H1 (cell line): Measurements from ENCODE around the gene GPC6. TPM values are rescaled to one million over a fixed set of nuclear protein-coding genes. Genes with fewer than 3 reads are reported as not detected.

Source experiments
- CTCF ChIA-PET: fragments of 300-600 bp; sonication (Branson Sonifier 250); formaldehyde crosslinking; loops from one replicate; lab custom pipeline; 2021; ENCODE audit not compliant: partially characterized antibody; lab: Charles Lee
- POLR2A ChIA-PET: fragments of 300-600 bp; sonication (Branson Sonifier 250); formaldehyde crosslinking; loops from one replicate; lab custom pipeline; 2021; ENCODE audit warnings: inconsistent platforms; ENCODE audit not compliant: partially characterized antibody; lab: Charles Lee
- DNase-seq, 2 experiments: peaks; one replicate each; pipeline versions ENCODE4 v3.0.0 to v3.0.0-alpha.2; 2010 to 2022; ENCODE audit warnings: low spot score in 2 of 2, low read depth in 1 of 2, mixed read lengths in 1 of 2
- FAIRE-seq: peaks from 2 replicates; lab custom pipeline; 2011; peaks lifted over from hg19 to GRCh38; lab: Jason Lieb, UNC
- H2AFZ ChIP-seq: 2 replicates; pipeline ENCODE4 v1.8.1; 2012; ENCODE audit warnings: low read length, inconsistent platforms
- H2AK5ac ChIP-seq: 2 replicates; pipeline ENCODE4 v1.6.1; 2013; ENCODE audit warnings: low read depth, low read length
- H2BK120ac ChIP-seq: replicated peaks from 2 replicates; pipeline ENCODE3; 2013; ENCODE audit warnings: low read depth, low read length, inconsistent platforms
- H2BK12ac ChIP-seq: 2 replicates; pipeline ENCODE4 v1.6.1; 2013; ENCODE audit warnings: low read depth, low read length
- H2BK15ac ChIP-seq: 2 replicates; pipeline ENCODE4 v1.6.1; 2013; ENCODE audit warnings: low read length
- H2BK20ac ChIP-seq: 2 replicates; pipeline ENCODE4 v1.6.1; 2013; ENCODE audit warnings: low read length
- H2BK5ac ChIP-seq: 2 replicates; pipeline ENCODE4 v1.6.1; 2013; ENCODE audit warnings: low read depth, low read length
- H3K14ac ChIP-seq: 2 replicates; pipeline ENCODE4 v1.6.1; 2013; ENCODE audit warnings: inconsistent platforms; ENCODE audit not compliant: insufficient read length
- H3K18ac ChIP-seq: 2 replicates; pipeline ENCODE4 v1.6.1; 2013; ENCODE audit warnings: low read length; ENCODE audit errors: extremely low read depth
- H3K23ac ChIP-seq: 2 replicates; pipeline ENCODE4 v1.6.1; 2013; ENCODE audit warnings: inconsistent platforms; ENCODE audit not compliant: insufficient read length
- H3K23me2 ChIP-seq: 2 replicates; pipeline ENCODE4 v1.6.1; 2013; ENCODE audit warnings: low read depth, low read length
- H3K27ac ChIP-seq: 2 replicates; pipeline ENCODE4 v1.6.1; 2011; ENCODE audit warnings: low read depth, low read length, inconsistent platforms
- H3K27me3 ChIP-seq, 4 experiments: replicated peaks in 1 of 4; 1 replicate in 1 of 4; 2 replicates in 3 of 4; pipeline versions ENCODE4 v1.6.1 to v1.8.1; 2011 to 2013; ENCODE audit warnings: low read length in 3 of 4, mild to moderate bottlenecking in 3 of 4, inconsistent platforms in 2 of 4, mixed read lengths in 2 of 4, moderate library complexity in 1 of 4; ENCODE audit not compliant: control insufficient read depth in 3 of 4, insufficient read depth in 3 of 4; ENCODE audit errors: extremely low read depth in 1 of 4
- H3K36me3 ChIP-seq, 4 experiments: 2 replicates each; pipeline versions ENCODE4 v1.6.1 to v1.8.1; 2011 to 2013; ENCODE audit warnings: mild to moderate bottlenecking in 4 of 4, low read length in 3 of 4, moderate library complexity in 2 of 4, control low read depth in 1 of 4, inconsistent platforms in 1 of 4; ENCODE audit not compliant: insufficient read depth in 4 of 4, control insufficient read depth in 2 of 4
- H3K4ac ChIP-seq: replicated peaks from 2 replicates; pipeline ENCODE3; 2013; ENCODE audit warnings: low read length, low read depth, mixed read lengths, inconsistent platforms; ENCODE audit not compliant: insufficient read length
- H3K4me1 ChIP-seq, 4 experiments: replicated peaks in 1 of 4; 1 replicate in 1 of 4; 2 replicates in 3 of 4; pipeline versions ENCODE4 v1.6.1 to v1.8.1; 2011 to 2013; ENCODE audit warnings: low read length in 3 of 4, inconsistent platforms in 2 of 4, mixed read lengths in 1 of 4; ENCODE audit not compliant: insufficient read depth in 4 of 4, control insufficient read depth in 3 of 4
- H3K4me2 ChIP-seq, 2 experiments: 2 replicates each; pipeline versions ENCODE4 v1.6.1 to v1.8.1; 2011 to 2013; ENCODE audit warnings: low read depth in 2 of 2, low read length in 2 of 2, control low read depth in 1 of 2, inconsistent platforms in 1 of 2, mild to moderate bottlenecking in 1 of 2; ENCODE audit not compliant: insufficient read depth in 1 of 2
- H3K4me3 ChIP-seq, 4 experiments: fragments of 200-600, 300-600 bp in 1 of 4; sonication (generic), shearing (Covaris generic), sonication (Bioruptor Twin) in 1 of 4; 2 replicates each; pipeline versions ENCODE4 v1.5.1 to v1.8.1; 2011 to 2016; ENCODE audit warnings: low read length in 4 of 4, low read depth in 3 of 4, control low read depth in 2 of 4, inconsistent platforms in 2 of 4, mild to moderate bottlenecking in 2 of 4, mixed read lengths in 1 of 4, moderate library complexity in 1 of 4; ENCODE audit not compliant: insufficient read depth in 2 of 4; ENCODE audit errors: extremely low read depth in 1 of 4
- H3K56ac ChIP-seq: replicated peaks from 2 replicates; pipeline ENCODE3; 2013; ENCODE audit warnings: low read depth, mild to moderate bottlenecking, mixed read lengths, low read length, inconsistent platforms; ENCODE audit not compliant: insufficient read length
- H3K79me1 ChIP-seq: 2 replicates; pipeline ENCODE4 v1.6.1; 2013; ENCODE audit warnings: low read depth, low read length, control low read depth
- H3K79me2 ChIP-seq, 2 experiments: 2 replicates each; pipeline versions ENCODE4 v1.6.1 to v1.8.1; 2012 to 2013; ENCODE audit warnings: low read length in 2 of 2, mild to moderate bottlenecking in 2 of 2, inconsistent platforms in 1 of 2; ENCODE audit not compliant: insufficient read depth in 2 of 2, control insufficient read depth in 1 of 2
- H3K9ac ChIP-seq, 4 experiments: replicated peaks in 1 of 4; 1 replicate in 1 of 4; 2 replicates in 3 of 4; pipeline versions ENCODE4 v1.6.1 to v1.8.1; 2011 to 2013; ENCODE audit warnings: low read depth in 3 of 4, low read length in 3 of 4, control low read depth in 2 of 4, mild to moderate bottlenecking in 2 of 4, moderate library complexity in 2 of 4, inconsistent platforms in 1 of 4; ENCODE audit errors: extremely low read depth in 1 of 4
- H3K9me3 ChIP-seq, 2 experiments: 2 replicates each; pipeline versions ENCODE4 v1.6.1 to v1.8.1; 2012 to 2013; ENCODE audit warnings: mild to moderate bottlenecking in 2 of 2, moderate library complexity in 2 of 2, control low read depth in 1 of 2, inconsistent platforms in 1 of 2, low read depth in 1 of 2, low read length in 1 of 2, mixed read lengths in 1 of 2; ENCODE audit not compliant: insufficient read depth in 2 of 2
- H4K20me1 ChIP-seq, 2 experiments: replicated peaks in 1 of 2; 2 replicates each; pipeline versions ENCODE3 to v1.8.1; 2011 to 2013; ENCODE audit warnings: inconsistent platforms in 2 of 2, low read length in 2 of 2, mild to moderate bottlenecking in 1 of 2; ENCODE audit not compliant: insufficient read depth in 2 of 2, control insufficient read depth in 1 of 2
- H4K5ac ChIP-seq: 2 replicates; pipeline ENCODE4 v1.6.1; 2013; ENCODE audit warnings: low read length, low read depth, mixed read lengths, inconsistent platforms; ENCODE audit not compliant: insufficient read length
- H4K8ac ChIP-seq: 2 replicates; pipeline ENCODE4 v1.8.0; 2013; ENCODE audit warnings: mild to moderate bottlenecking, moderate library complexity, low read length, inconsistent platforms; ENCODE audit not compliant: insufficient read depth; ENCODE audit errors: extremely low read depth
- H4K91ac ChIP-seq: replicated peaks from 2 replicates; pipeline ENCODE3; 2013; ENCODE audit warnings: low read length, mixed read lengths, inconsistent platforms; ENCODE audit not compliant: insufficient read length
- JUN ChIP-seq: IDR thresholded peaks from 2 replicates; pipeline ENCODE4 v1.6.1; 2011; ENCODE audit warnings: low read depth, mild to moderate bottlenecking, improper control_type of control experiment, low read length
- SP4 ChIP-seq: IDR thresholded peaks from 2 replicates; pipeline ENCODE4 v1.6.1; 2012; ENCODE audit warnings: low read length, inconsistent platforms
- SUZ12 ChIP-seq: fragments of 200-600 bp; sonication (generic); IDR thresholded peaks from 2 replicates; pipeline ENCODE4 v1.6.1; 2012; ENCODE audit warnings: mild to moderate bottlenecking, inconsistent platforms, low read length, moderate library complexity, mixed read lengths
- TBP ChIP-seq: IDR thresholded peaks from 2 replicates; pipeline ENCODE4 v1.6.1; 2011; ENCODE audit warnings: low read depth, low read length, improper control_type of control experiment
- TEAD4 ChIP-seq: IDR thresholded peaks from 2 replicates; pipeline ENCODE4 v1.6.1; 2012; ENCODE audit warnings: low read depth, low read length, inconsistent platforms, mixed read lengths
- ZNF274 ChIP-seq: IDR thresholded peaks from 2 replicates; pipeline ENCODE4 v1.7.0; 2012; ENCODE audit warnings: low read length, borderline replicate concordance; ENCODE audit errors: extremely low read depth
- WGBS, 2 experiments: shearing (Covaris generic) in 1 of 2; methylation state at CpG; one replicate each; pipeline versions ENCODE4 v1.1.6 to v1.1.7; 2013 to 2015; ENCODE audit warnings: low lambda C conversion rate in 2 of 2, mixed read lengths in 2 of 2, inconsistent platforms in 1 of 2, low coverage in 1 of 2, missing lambda C conversion rate in 1 of 2; ENCODE audit not compliant: insufficient replicate concordance in 2 of 2, insufficient coverage in 1 of 2, insufficient read length in 1 of 2; ENCODE audit errors: extremely low coverage in 1 of 2, missing lambda C conversion rate in 1 of 2; 5-methylcytosine and 5-hydroxymethylcytosine counted together
- polyA plus RNA-seq, 7 experiments: library from polyadenylated mRNA; depleted of rRNA in 3 of 7; stranded (reverse) in 5 of 7; unstranded in 2 of 7; fragments of >200 nt in 5 of 7; fragments of 200-250 nt in 2 of 7; gene quantifications; 1 replicate in 5 of 7; 2 replicates in 1 of 7; 4 replicates in 1 of 7; pipeline versions ENCODE4 v1.2.1 to v1.2.3, GENCODE V29; 2011 to 2013; ENCODE audit warnings: missing spikeins in 2 of 7, mixed read lengths in 2 of 7
- total RNA-seq: library from RNA; stranded (reverse); fragmentation: NEBNext Ultra II Directional; extraction: Animal tissue kit (Norgen Biotek cat#: 25700); gene quantifications from 2 replicates; pipeline ENCODE4 v1.2.1, GENCODE V29; 2021

GPC6 gene
- total and polyA plus RNA-seq, 2 of the 8 experiments (the other 6 are each of a cell fraction or from before 2014, with no cell fraction given): 5.4 to 12.0 TPM

- H2BK120ac ChIP-seq: no peak overlapping the region
- 44% methylated on average over 2 of the region's 2 CpGs; no CpG with 5 or more reads in 1 of the 2 experiments for WGBS, 2 experiments
- no peaks in the 10 kb centered on the region; a peak in 1 of 4 replicates for H3K79me2 ChIP-seq
- no peak overlapping the region for H3K27ac ChIP-seq
- CTCF ChIA-PET: no interaction called here
- H2BK20ac ChIP-seq: no peak overlapping the region
- no peak overlapping the region for H2AK5ac ChIP-seq
- no peak overlapping the region for H3K14ac ChIP-seq
- H3K56ac ChIP-seq: no peak overlapping the region
- H3K23me2 ChIP-seq: no peaks in the 10 kb centered on the region
- no peak overlapping the region for H3K4ac ChIP-seq
- peaks cover 0 to 9% (median 3%) of the 10 kb centered on the region in 4 experiments; a peak in 3 of 7 replicates for H3K4me1 ChIP-seq
- H3K9me3 ChIP-seq: peaks cover 0 to 2% of the 10 kb centered on the region in 2 experiments; a peak in 1 of 4 replicates
- no peak overlapping the region for H4K5ac ChIP-seq
- no peak overlapping the region for H3K4me3 ChIP-seq
- no peak overlapping the region for H2AFZ ChIP-seq
- H3K27me3 ChIP-seq: no peaks in the 10 kb centered on the region
- H2BK5ac ChIP-seq: no peak overlapping the region
- H3K18ac ChIP-seq: no peak overlapping the region
- no peak overlapping the region for H4K91ac ChIP-seq
- no peak overlapping the region for H3K9ac ChIP-seq
- H3K4me2 ChIP-seq: no peak overlapping the region
- no peaks in the 10 kb centered on the region; the same call in 1 of the 2 replicates for H3K79me1 ChIP-seq
- no peak overlapping the region for H2BK12ac ChIP-seq
- POLR2A ChIA-PET: no interaction called here
- H4K20me1 ChIP-seq: no peaks in the 10 kb centered on the region
- H4K8ac ChIP-seq: no peak overlapping the region
- H2BK15ac ChIP-seq: no peak overlapping the region
- H3K23ac ChIP-seq: no peak overlapping the region
- FAIRE-seq: no peak
- no peak for DNase-seq
- TF ChIP-seq TBP: no peak
- no peak for TF ChIP-seq TEAD4
- TF ChIP-seq ZNF274: no peak
- TF ChIP-seq SUZ12: no peak
- no peak for TF ChIP-seq SP4
- no peak for TF ChIP-seq JUN
- H3K36me3 ChIP-seq: no peaks in the 10 kb centered on the region
Measured at GRCh38 chr13:93511011-93511410, 284.4 kb downstream of the GPC6 start.
